Fibroblast of pulmonary artery (primary cell): ENCODE measurements around the gene CDKN2A.

Experiments used
- DNase-seq: peaks from one replicate; pipeline ENCODE4 v3.0.0-alpha.2; 2010; ENCODE audit warnings: low read depth
- H3K4me3 ChIP-seq: replicated peaks from 2 replicates; pipeline ENCODE4 v1.5.1; 2011; ENCODE audit warnings: low read depth, mild to moderate bottlenecking, control low read depth, low read length, moderate library complexity
- CTCF ChIP-seq: IDR thresholded peaks from 2 replicates; pipeline ENCODE4 v1.5.1; 2011; ENCODE audit warnings: mild to moderate bottlenecking, control low read depth, low read length, inconsistent platforms; ENCODE audit errors: missing control alignments

CDKN2A gene

GRCh38 chr9:22008717-22009505 is 14.7 kb upstream of the CDKN2A start, which contains the start of gene CDKN2B:
CDKN2B (minus strand) TSS chr9:22009305; CDS start chr9:22008953, 352 bp downstream.
- TF ChIP-seq CTCF = peak; percentile 45

GRCh38 chr9:22008384-22008716 is 14.2 kb upstream of the CDKN2A start:
- no peak for DNase-seq
- TF ChIP-seq CTCF = no peak
- H3K4me3 ChIP-seq = peak overlapping the region; percentile 94

More at GRCh38 chr9:22008717-22009505, 14.7 kb upstream of the CDKN2A start, which contains the start of gene CDKN2B:
- peak; percentile 98 for DNase-seq
- H3K4me3 ChIP-seq = peak within 1 kb of the TSS; percentile 94

GRCh38 chr9:22005702-22006606 is 11.8 kb upstream of the CDKN2A start:
- no peak for TF ChIP-seq CTCF
- H3K4me3 ChIP-seq = peak overlapping the region; percentile 94
- DNase-seq = peak; percentile 51

GRCh38 chr9:22005021-22005701 is 11.0 kb upstream of the CDKN2A start:
- peak; percentile 36 for DNase-seq
- H3K4me3 ChIP-seq = peak overlapping the region; percentile 94
- TF ChIP-seq CTCF = peak; percentile 10

- no peak overlapping the region for H3K4me3 ChIP-seq
- DNase-seq = no peak
- TF ChIP-seq CTCF = no peak
Measured at GRCh38 chr9:22002038-22002437, 7.8 kb upstream of the CDKN2A start.

- TF ChIP-seq CTCF = no peak
- no peak overlapping the region for H3K4me3 ChIP-seq
Measured at GRCh38 chr9:21998026-21998425, 3.8 kb upstream of the CDKN2A start.

More at GRCh38 chr9:21998026-21998425, 3.8 kb upstream of the CDKN2A start:
- no peak for DNase-seq
